Liver (tissue), 9 donors: ENCODE results near the gene PEX11G. TPM values are rescaled to one million over a fixed set of nuclear protein-coding genes. Genes with fewer than 3 reads are reported as not detected.

Experiments used
- DNase-seq: peaks from one replicate; pipeline ENCODE4 v3.0.0-alpha.2; 2017; ENCODE audit warnings: low spot score
- H3K27ac ChIP-seq, 2 donors: one replicate each; pipeline ENCODE4 v1.7.0; 2013; ENCODE audit warnings: inconsistent platforms in 2 of 2, low read length in 2 of 2, control low read depth in 1 of 2, low read depth in 1 of 2, mild to moderate bottlenecking in 1 of 2
- H3K27me3 ChIP-seq, 4 donors: one replicate each; pipeline versions ENCODE4 v1.6.1 to v1.7.0; 2013; ENCODE audit warnings: low read length in 3 of 4, inconsistent platforms in 1 of 4, mild to moderate bottlenecking in 1 of 4, moderate library complexity in 1 of 4; ENCODE audit not compliant: control insufficient read depth in 4 of 4, insufficient read depth in 4 of 4
- H3K36me3 ChIP-seq, 4 donors: one replicate each; pipeline versions ENCODE4 v1.6.1 to v1.7.0; 2013; ENCODE audit warnings: low read length in 3 of 4, mild to moderate bottlenecking in 3 of 4, low read depth in 1 of 4, moderate library complexity in 1 of 4; ENCODE audit not compliant: control insufficient read depth in 4 of 4, insufficient read depth in 3 of 4
- H3K4me1 ChIP-seq, 4 donors: one replicate each; pipeline versions ENCODE4 v1.6.1 to v1.7.0; 2013; ENCODE audit warnings: low read length in 3 of 4, mild to moderate bottlenecking in 3 of 4, moderate library complexity in 1 of 4; ENCODE audit not compliant: control insufficient read depth in 4 of 4, insufficient read depth in 4 of 4
- H3K4me3 ChIP-seq, 3 donors: one replicate each; pipeline versions ENCODE4 v1.6.1 to v1.7.0; 2013; ENCODE audit warnings: low read length in 3 of 3, control low read depth in 1 of 3, low read depth in 1 of 3, mild to moderate bottlenecking in 1 of 3
- H3K9ac ChIP-seq, 2 donors: one replicate each; pipeline ENCODE4 v1.7.0; 2013; ENCODE audit warnings: low read length in 2 of 2, mild to moderate bottlenecking in 2 of 2, moderate library complexity in 2 of 2, control low read depth in 1 of 2, low read depth in 1 of 2
- H3K9me3 ChIP-seq, 4 donors: one replicate each; pipeline versions ENCODE4 v1.6.1 to v1.7.0; 2013; ENCODE audit warnings: low read length in 3 of 4; ENCODE audit not compliant: control insufficient read depth in 4 of 4
- ATF3 ChIP-seq: IDR thresholded peaks from 2 replicates; pipeline ENCODE4 v1.6.1; 2016; ENCODE audit warnings: antibody characterized with exemption
- CTCF ChIP-seq: fragments of 150-350 bp; IDR thresholded peaks from 2 replicates; pipeline ENCODE4 v1.5.1; 2017; ENCODE audit warnings: improper control_type of control experiment, low read depth, low read length; ENCODE audit not compliant: missing input control
- EGR1 ChIP-seq, 2 donors: IDR thresholded peaks; 2 replicates each; pipeline ENCODE4 v1.6.1; 2016 to 2018; ENCODE audit warnings: antibody characterized with exemption in 2 of 2, low read depth in 2 of 2
- FOXA1 ChIP-seq: IDR thresholded peaks from 2 replicates; pipeline ENCODE4 v1.6.1; 2016; ENCODE audit warnings: antibody characterized with exemption
- FOXA2 ChIP-seq: IDR thresholded peaks from 2 replicates; pipeline ENCODE4 v1.6.1; 2016; ENCODE audit warnings: antibody characterized with exemption
- GABPA ChIP-seq, 2 donors: IDR thresholded peaks in 1 of 2; conservative IDR thresholded peaks in 1 of 2; 2 replicates each; pipeline ENCODE4 v1.6.1; 2016; ENCODE audit warnings: antibody characterized with exemption in 2 of 2, mild to moderate bottlenecking in 1 of 2, moderate library complexity in 1 of 2
- HNF4A ChIP-seq, 2 donors: conservative IDR thresholded peaks; 2 replicates each; pipeline ENCODE4 v1.6.1; 2016; ENCODE audit warnings: antibody characterized with exemption in 2 of 2, mild to moderate bottlenecking in 2 of 2
- HNF4G ChIP-seq: IDR thresholded peaks from 2 replicates; pipeline ENCODE4 v1.6.1; 2016; ENCODE audit warnings: antibody characterized with exemption
- JUND ChIP-seq, 2 donors: IDR thresholded peaks; 2 replicates each; pipeline ENCODE4 v1.6.1; 2016; ENCODE audit warnings: antibody characterized with exemption in 2 of 2
- MAX ChIP-seq: IDR thresholded peaks from 2 replicates; pipeline ENCODE4 v1.6.1; 2016; ENCODE audit warnings: antibody characterized with exemption
- NR2F2 ChIP-seq: IDR thresholded peaks from 2 replicates; pipeline ENCODE4 v1.6.1; 2016; ENCODE audit warnings: antibody characterized with exemption
- RAD21 ChIP-seq, 2 donors: IDR thresholded peaks; 2 replicates each; pipeline ENCODE4 v1.6.1; 2016; ENCODE audit warnings: antibody characterized with exemption in 2 of 2, mild to moderate bottlenecking in 2 of 2
- REST ChIP-seq: IDR thresholded peaks from 2 replicates; pipeline ENCODE4 v1.6.1; 2016; ENCODE audit warnings: antibody characterized with exemption, mild to moderate bottlenecking
- RXRA ChIP-seq, 2 donors: IDR thresholded peaks; 2 replicates each; pipeline ENCODE4 v1.6.1; 2017 to 2018; ENCODE audit warnings: antibody characterized with exemption in 2 of 2, mild to moderate bottlenecking in 1 of 2
- SP1 ChIP-seq: IDR thresholded peaks from 2 replicates; pipeline ENCODE4 v1.6.1; 2018; ENCODE audit warnings: antibody characterized with exemption, mild to moderate bottlenecking
- TAF1 ChIP-seq: conservative IDR thresholded peaks from 2 replicates; pipeline ENCODE4 v1.6.1; 2016; ENCODE audit warnings: antibody characterized with exemption, mild to moderate bottlenecking
- YY1 ChIP-seq: IDR thresholded peaks from 2 replicates; pipeline ENCODE4 v1.6.1; 2016; ENCODE audit warnings: antibody characterized with exemption, mild to moderate bottlenecking
- ZBTB33 ChIP-seq: IDR thresholded peaks from 2 replicates; pipeline ENCODE4 v1.6.1; 2016; ENCODE audit warnings: antibody characterized with exemption
- WGBS: extraction: QIAGEN DNeasy Blood & Tissue Kit; methylation state at CpG from one replicate; pipeline ENCODE4 v1.1.7; 2013; 5-methylcytosine and 5-hydroxymethylcytosine counted together
- polyA plus RNA-seq, 2 donors: library from polyadenylated mRNA; stranded (reverse) in 1 of 2; unstranded in 1 of 2; fragments of 200-250 nt in 1 of 2; fragments of >200 nt in 1 of 2; fragmentation: Nextera tagmentation in 1 of 2; extraction: Ambion mirVana in 1 of 2; gene quantifications; one replicate each; pipeline versions ENCODE4 v1.2.1 to v1.2.3, GENCODE V29; 2013 to 2015
- total RNA-seq, 2 donors: library from RNA; depleted of rRNA; stranded (reverse); fragments of >200 nt; gene quantifications; one replicate each; pipeline ENCODE4 v1.2.3, GENCODE V29; 2014
- donor health status: healthy.
- donor health status: healthy.
- donor health status: healthy.
- donor health status: healthy.
- donor health status: healthy.

Gene PEX11G
- total and polyA plus RNA-seq, 4 donors, result 1.9 to 10.9 (median 8.2) TPM

GRCh38 chr19:7505288-7505681, 16.4 kb upstream of the PEX11G start:
- Histone ChIP-seq H3K36me3 (no peaks in the 10 kb centered on the region), H3K9me3 (no peaks in the 10 kb centered on the region), H3K4me1 (peaks cover 8 to 12% (median 9%) of the 10 kb centered on the region in 4 donors), H3K27me3 (no peaks in the 10 kb centered on the region), H3K9ac (no peak overlapping the region), H3K27ac (no peak overlapping the region), H3K4me3 (no peak overlapping the region)
- 53% methylated on average over 19 of the region's 19 CpGs for WGBS
- no peak for DNase-seq
- TF ChIP-seq HNF4G (no peak), ATF3 (no peak), CTCF (no peak), HNF4A (conservative IDR thresholded peaks at IDR 0.05) (no peak), RXRA (IDR thresholded peaks at IDR 0.05) (no peak), ZBTB33 (no peak), EGR1 (IDR thresholded peaks at IDR 0.05; ENCODE audit: low read depth in 2 of 2) (no peak), GABPA (IDR thresholded peaks at IDR 0.05 in 1 of 2, conservative IDR thresholded peaks at IDR 0.05 in 1 of 2) (no peak), FOXA1 (no peak), YY1 (no peak), MAX (no peak), SP1 (no peak), JUND (IDR thresholded peaks at IDR 0.05) (no peak), REST (no peak), RAD21 (IDR thresholded peaks at IDR 0.05) (no peak), FOXA2 (no peak), NR2F2 (no peak), TAF1 (no peak)
